ENCODE measurements around the gene ATP8B4.
"Not testable (repeated sequence)": the region's sequence is repeated elsewhere in the genome, so short reads cannot be mapped to it uniquely, and the experiment has no call there.

Gene ATP8B4

GRCh38 chr15:50108461-50108860 lies 10.6 kb downstream of the ATP8B4 start:
- DNase-seq (ENCODE audit: low read depth, low spot score) = no peak

- DNase-seq (ENCODE audit: low read depth, low spot score) = no peak
Measured at GRCh38 chr15:50107591-50108408, 11.2 kb downstream of the ATP8B4 start.

GRCh38 chr15:50107157-50107556 lies 11.9 kb downstream of the ATP8B4 start:
- DNase-seq (ENCODE audit: low read depth, low spot score) = no peak

- no peak for DNase-seq (ENCODE audit: low read depth, low spot score)
Measured at GRCh38 chr15:50106457-50106856, 12.6 kb downstream of the ATP8B4 start.

- no peak for DNase-seq (ENCODE audit: low read depth, low spot score)
Measured at GRCh38 chr15:50100486-50100885, 18.5 kb downstream of the ATP8B4 start.

GRCh38 chr15:50098545-50098944 lies 20.5 kb downstream of the ATP8B4 start:
- no peak for DNase-seq (ENCODE audit: low read depth, low spot score)

- no peak for DNase-seq (ENCODE audit: low read depth, low spot score)
Measured at GRCh38 chr15:50095938-50096821, 22.9 kb downstream of the ATP8B4 start.

GRCh38 chr15:50089386-50089785 lies 29.6 kb downstream of the ATP8B4 start:
- DNase-seq (ENCODE audit: low read depth, low spot score) = not testable (repeated sequence)

- DNase-seq (ENCODE audit: low read depth, low spot score) = no peak
Measured at GRCh38 chr15:50084932-50085331, 34.1 kb downstream of the ATP8B4 start.

- DNase-seq (ENCODE audit: low read depth, low spot score) = no peak
Measured at GRCh38 chr15:50083424-50084025, 35.5 kb downstream of the ATP8B4 start.

GRCh38 chr15:50082066-50082465 lies 37.0 kb downstream of the ATP8B4 start:
- DNase-seq (ENCODE audit: low read depth, low spot score) = no peak

GRCh38 chr15:50077651-50078050 lies 41.4 kb downstream of the ATP8B4 start:
- DNase-seq (ENCODE audit: low read depth, low spot score) = no peak

GRCh38 chr15:50077176-50077575 lies 41.9 kb downstream of the ATP8B4 start:
- no peak for DNase-seq (ENCODE audit: low read depth, low spot score)

- no peak for DNase-seq (ENCODE audit: low read depth, low spot score)
Measured at GRCh38 chr15:50075319-50075718, 43.7 kb downstream of the ATP8B4 start.

- no peak for DNase-seq (ENCODE audit: low read depth, low spot score)
Measured at GRCh38 chr15:50071551-50072258, 47.3 kb downstream of the ATP8B4 start.

- no peak for DNase-seq (ENCODE audit: low read depth, low spot score)
Measured at GRCh38 chr15:50068016-50068415, 51.0 kb downstream of the ATP8B4 start.

GRCh38 chr15:50067254-50067653 lies 51.8 kb downstream of the ATP8B4 start:
- DNase-seq (ENCODE audit: low read depth, low spot score) = no peak

GRCh38 chr15:50066666-50067065 lies 52.4 kb downstream of the ATP8B4 start:
- DNase-seq (ENCODE audit: low read depth, low spot score) = no peak

- no peak for DNase-seq (ENCODE audit: low read depth, low spot score)
Measured at GRCh38 chr15:50066202-50066601, 52.8 kb downstream of the ATP8B4 start.

GRCh38 chr15:50065279-50065678 lies 53.8 kb downstream of the ATP8B4 start:
- no peak for DNase-seq (ENCODE audit: low read depth, low spot score)

GRCh38 chr15:50064673-50065072 lies 54.4 kb downstream of the ATP8B4 start:
- no peak for DNase-seq (ENCODE audit: low read depth, low spot score)

- DNase-seq (ENCODE audit: low read depth, low spot score) = no peak
Measured at GRCh38 chr15:50063226-50063625, 55.8 kb downstream of the ATP8B4 start.
